ENCODE measurements around the gene LHFPL2.

DNA sequence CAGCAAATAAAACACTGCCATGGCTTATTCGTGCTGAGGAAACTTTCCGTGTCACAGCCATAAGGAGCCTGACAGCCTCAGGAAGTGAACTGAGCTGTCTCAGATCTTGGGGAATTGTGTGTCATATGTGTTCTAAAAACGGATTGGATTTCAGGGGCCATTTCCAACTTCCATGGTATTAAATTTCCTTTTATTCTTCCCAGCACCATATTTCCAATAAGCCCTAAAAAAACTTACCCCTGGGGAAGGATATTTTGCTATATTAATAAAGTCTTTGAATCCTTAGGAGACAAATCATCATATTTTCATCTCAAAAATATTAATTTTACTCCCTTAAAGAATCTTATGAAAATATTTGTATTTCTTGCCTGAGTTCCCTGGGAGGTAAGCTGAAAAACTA, 93.9 kb downstream of the LHFPL2 start:
- TF ChIP-seq POLR2A (IDR thresholded peaks at IDR 0.05): no peak
- TF ChIP-seq, protein P1, sequence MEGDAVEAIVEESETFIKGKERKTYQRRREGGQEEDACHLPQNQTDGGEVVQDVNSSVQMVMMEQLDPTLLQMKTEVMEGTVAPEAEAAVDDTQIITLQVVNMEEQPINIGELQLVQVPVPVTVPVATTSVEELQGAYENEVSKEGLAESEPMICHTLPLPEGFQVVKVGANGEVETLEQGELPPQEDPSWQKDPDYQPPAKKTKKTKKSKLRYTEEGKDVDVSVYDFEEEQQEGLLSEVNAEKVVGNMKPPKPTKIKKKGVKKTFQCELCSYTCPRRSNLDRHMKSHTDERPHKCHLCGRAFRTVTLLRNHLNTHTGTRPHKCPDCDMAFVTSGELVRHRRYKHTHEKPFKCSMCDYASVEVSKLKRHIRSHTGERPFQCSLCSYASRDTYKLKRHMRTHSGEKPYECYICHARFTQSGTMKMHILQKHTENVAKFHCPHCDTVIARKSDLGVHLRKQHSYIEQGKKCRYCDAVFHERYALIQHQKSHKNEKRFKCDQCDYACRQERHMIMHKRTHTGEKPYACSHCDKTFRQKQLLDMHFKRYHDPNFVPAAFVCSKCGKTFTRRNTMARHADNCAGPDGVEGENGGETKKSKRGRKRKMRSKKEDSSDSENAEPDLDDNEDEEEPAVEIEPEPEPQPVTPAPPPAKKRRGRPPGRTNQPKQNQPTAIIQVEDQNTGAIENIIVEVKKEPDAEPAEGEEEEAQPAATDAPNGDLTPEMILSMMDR (IDR thresholded peaks at IDR 0.05 in 8 of 11, conservative IDR thresholded peaks at IDR 0.05 in 3 of 11): no peak

Measured in spleen (tissue), 7 donors.